Measurements from ENCODE around the gene FCRL6.

The FCRL6 gene

DNA sequence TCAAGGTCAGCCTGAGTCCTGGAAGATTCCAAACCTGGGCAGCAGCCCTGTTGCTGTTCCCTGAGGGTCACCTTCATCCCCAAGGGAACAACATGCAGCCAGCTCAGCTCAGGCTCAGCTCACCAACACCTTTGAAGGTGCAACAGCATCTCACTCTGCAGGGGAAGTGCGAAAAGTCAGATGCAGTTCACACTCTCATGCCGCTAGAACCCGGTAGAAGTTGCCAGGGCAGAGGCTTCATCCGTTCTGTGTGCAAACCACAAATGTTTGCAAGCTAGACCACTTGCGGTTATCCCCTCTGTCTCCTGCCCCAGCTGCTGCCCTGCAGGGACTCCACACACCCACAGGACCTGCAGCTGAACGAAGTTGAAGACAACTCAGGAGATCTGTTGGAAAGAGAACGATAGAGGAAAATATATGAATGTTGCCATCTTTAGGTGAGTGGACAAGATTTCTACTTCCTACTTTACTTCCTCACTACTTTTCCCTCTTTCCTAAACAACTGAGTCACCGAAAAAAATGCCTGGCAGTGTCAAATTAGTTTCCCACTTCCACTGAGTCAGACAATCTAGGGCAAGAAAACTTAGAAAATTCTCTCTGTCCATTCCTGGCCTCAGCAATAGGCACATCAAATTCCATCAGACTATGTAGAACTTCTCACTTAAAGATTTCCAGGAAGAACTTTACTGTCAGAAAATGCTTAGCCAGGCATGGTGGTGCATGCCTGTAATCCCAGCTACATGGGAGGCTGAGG lies 1.8 kb upstream of the FCRL6 start:
- DNase-seq = no peak

DNA sequence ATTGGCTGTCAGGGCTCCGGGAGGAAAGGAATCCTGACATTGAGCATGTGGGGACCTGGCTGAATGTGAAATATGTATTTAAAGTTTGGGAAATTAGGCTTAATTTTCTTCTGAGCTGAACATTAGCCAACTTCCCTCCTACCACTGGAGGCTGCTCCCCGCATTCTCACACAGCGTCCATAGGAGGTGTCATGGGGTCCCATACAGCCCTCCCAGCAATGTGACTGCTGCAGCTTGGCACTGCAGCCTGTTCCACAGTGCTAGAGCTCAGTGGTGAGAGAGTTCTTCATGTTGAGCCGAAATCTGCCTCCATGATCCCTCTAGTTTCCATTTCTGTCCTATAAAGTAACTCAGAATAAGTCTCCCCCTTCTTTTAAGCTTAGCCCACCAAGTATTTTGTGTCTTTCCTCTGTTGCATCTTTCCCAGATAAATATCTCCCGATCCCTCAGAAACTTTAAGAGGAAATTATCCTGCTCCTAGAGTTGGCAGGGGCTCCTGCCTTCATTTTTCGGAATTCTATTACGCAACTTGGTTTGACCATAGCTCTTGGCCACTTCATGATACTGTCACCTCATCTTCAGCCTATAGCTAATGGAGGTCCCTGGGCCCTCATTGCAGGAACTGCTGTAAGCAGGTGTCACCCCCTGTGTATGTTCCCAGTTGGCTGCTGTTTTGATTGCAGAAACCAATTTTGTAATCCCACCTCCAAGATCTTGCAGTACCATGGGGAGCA lies 2.0 kb downstream of the FCRL6 start:
- no peak for DNase-seq

DNA sequence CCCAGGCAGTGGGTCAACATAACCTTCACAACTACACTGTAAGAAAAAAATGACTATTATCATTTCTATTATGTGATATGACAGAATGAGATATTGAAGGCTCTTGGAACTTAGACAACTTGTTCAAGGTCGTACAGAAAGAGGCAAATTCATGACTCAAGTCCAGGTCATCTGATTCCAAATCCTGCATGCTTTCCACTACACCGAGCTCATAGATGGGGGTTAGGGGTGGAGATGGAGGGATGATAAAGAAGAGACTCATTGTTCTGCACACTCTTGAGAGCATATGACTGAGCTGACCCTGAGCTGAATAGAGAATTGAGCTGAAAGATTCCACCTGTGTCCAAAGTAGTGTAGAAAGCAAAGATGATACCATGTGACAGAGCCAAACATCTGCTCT lies 2.8 kb downstream of the FCRL6 start:
- DNase-seq = no peak

- DNase-seq = no peak
Measured at GRCh38 chr1:159815926-159816325, 13.8 kb downstream of the FCRL6 start.

DNA sequence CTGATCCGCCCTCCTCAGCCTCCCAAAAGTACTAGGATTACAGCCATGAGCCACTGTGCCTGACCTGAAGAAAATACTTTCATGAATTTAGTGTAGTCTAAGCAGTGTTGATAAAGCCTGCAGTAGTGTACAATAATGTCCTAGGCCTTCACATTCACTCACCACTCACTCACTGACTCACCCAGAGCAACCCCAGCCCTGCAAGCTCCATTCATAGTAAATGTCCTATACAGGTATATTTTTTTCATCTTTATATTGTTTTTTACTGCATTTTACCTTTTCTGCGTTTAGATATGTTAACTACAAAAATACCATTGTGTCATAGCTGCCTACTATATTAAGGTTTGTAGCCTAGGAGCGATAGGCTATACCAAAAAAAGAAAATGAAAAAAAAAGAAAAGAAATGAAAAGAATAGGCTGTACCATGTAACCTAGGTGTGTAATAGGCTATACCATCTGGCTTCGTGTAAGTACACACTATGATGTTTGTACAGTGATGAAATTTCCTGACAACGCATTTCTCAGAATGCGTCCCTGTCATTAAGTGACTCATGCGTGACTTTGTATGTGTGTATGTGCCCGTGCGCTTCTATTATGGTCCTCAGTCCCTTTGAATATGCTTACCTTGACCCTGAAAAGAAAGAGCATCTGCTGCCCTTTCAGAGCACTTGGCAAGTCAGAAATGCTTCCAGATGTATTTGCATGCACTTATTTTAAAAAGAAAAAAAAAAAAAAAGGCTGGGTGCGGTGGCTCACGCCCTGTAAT lies 15.3 kb downstream of the FCRL6 start:
- no peak for DNase-seq

- no peak for DNase-seq
Measured at GRCh38 chr1:159821171-159821867, 19.2 kb downstream of the FCRL6 start.

- peak; percentile 84 for DNase-seq
Measured at GRCh38 chr1:159823406-159823805, 21.2 kb downstream of the FCRL6 start.

GRCh38 chr1:159825564-159825963 lies 23.4 kb downstream of the FCRL6 start:
- no peak for DNase-seq

- no peak for DNase-seq
Measured at GRCh38 chr1:159826441-159827101, 24.4 kb downstream of the FCRL6 start, which contains the start of gene SLAMF8. Gene SLAMF8, plus strand, starts transcription at chr1:159826873. Its CDS starts 26 bp downstream, at chr1:159826899.

- DNase-seq = no peak
Measured at GRCh38 chr1:159827102-159827490, 24.9 kb downstream of the FCRL6 start.

GRCh38 chr1:159827549-159827948 lies 25.4 kb downstream of the FCRL6 start:
- DNase-seq = no peak

DNA sequence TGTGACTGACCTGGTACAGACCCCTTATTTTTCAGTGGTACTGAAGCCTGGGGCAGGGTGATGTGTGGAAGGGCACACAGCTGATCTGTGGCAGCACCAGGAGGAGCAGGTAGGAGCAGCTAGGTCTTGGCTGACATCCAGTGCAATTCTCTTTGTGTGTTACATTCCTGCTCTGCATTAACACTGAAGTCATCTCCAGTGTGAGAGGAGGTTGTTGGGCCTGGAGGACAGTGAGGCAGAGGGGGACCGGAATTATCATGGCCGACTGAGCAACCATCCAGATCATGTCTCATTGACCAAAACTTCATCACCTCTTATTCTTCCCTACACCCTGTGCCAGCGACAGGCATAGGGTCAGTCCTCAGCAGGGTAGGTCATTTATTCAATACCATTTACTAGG lies 26.0 kb downstream of the FCRL6 start:
- no peak for DNase-seq

GRCh38 chr1:159828581-159829272 lies 26.6 kb downstream of the FCRL6 start:
- no peak for DNase-seq

DNA sequence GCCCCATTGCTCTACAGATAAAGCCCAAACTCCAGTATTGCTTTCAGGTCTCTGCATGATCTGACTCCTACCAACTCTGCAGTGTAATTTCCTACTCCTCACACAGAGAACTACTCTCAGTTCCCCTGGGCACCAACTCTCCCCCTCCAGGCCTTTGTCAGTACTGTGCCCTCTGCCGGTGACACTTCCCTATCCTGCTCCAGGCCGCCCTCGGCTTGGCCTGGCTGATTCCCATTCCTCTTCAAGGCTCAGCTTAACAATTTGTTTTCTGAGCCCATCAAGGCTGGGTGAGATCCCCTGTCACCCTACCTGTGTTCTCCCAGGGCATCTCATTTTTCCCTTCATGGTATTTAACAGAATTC lies 27.1 kb downstream of the FCRL6 start:
- DNase-seq = no peak

DNA sequence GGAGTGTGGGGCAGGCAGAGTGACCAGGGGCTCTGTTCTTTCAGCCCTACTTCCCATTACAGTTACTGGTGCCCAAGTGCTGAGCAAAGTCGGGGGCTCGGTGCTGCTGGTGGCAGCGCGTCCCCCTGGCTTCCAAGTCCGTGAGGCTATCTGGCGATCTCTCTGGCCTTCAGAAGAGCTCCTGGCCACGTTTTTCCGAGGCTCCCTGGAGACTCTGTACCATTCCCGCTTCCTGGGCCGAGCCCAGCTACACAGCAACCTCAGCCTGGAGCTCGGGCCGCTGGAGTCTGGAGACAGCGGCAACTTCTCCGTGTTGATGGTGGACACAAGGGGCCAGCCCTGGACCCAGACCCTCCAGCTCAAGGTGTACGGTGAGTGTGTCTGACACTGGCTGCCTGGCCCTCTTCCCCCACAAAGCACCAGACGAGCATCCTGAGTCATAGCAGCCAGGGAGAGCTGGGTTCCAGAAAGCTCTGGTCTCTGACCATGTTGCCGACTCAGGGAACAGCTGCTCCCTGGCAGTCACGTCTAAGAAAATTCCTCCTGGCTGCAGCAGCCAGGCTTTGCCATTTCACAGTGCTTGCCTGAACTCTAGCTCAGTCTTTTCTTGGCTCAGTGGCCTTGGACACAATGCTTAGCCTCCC lies 27.8 kb downstream of the FCRL6 start:
- DNase-seq = no peak

DNA sequence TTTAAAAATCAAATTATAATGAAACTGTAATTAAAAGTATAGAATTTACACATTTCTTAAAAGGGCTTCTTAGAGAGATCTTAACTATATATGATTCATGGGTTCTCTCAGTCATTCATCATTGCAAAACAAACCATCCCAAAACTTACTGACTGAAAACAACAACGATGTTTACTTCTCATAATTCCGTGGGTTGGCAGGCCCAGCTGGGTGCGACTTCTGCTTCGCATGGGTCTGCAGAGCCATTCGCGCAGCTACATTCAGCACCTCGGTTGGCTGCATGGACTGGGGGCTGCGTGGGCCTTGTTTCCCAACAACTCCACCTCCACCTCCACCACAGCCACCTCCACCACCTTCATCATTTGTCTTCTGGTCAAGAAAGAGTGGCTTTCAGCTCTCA lies 28.6 kb downstream of the FCRL6 start:
- DNase-seq = no peak

DNA sequence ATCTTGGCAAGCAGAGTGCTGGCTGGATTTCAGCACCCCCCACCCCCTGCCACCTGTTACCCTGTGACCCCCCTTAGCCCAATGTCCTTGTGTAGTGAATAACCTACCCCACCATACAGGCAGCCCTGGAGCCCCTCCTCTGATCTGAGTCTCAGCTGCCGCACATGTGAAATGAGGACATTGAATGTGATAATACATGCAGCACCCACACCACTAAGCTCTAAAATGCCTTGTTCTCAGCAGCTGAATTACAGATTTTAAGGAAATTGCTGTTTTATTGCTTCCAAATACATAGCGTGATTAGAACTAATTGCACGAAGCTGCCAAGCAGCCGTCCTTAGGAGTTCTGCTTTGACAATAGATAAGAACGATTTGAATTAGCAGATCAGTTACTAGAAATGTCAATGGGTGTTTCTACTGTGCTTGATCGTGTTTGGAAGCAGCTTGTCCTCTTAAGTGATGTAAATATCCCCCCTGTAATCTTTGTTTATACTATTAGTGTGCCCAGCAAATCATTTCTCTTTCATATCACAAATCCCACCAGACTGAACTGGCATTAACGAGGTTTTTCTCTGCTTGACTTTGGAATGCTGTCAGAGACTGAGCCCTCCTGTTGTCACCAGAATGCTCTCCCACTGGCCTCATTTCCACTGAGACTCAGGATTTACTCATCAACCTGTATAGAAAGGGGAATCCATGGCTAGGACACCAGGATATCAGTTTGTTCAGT lies 29.4 kb downstream of the FCRL6 start:
- DNase-seq = no peak

DNA sequence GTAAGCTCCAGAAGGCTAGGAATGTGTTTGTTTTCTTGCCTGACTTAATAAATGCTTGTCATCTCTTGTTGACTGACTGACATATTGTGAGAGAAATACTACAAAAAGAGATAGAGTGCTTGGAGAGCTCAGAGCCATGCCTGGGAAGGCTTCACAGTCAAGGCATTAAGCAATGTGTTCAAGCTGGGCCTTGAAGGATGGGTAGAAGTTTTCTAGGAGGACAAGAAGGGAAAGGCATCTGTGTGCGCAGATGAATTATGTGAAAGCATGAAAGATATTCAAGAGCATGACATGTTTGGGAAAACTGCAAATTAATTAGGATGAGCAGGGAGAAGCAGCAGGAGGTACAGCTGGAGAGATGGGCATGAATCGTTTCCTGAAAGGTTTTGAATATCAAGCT lies 30.1 kb downstream of the FCRL6 start:
- DNase-seq = no peak

DNA sequence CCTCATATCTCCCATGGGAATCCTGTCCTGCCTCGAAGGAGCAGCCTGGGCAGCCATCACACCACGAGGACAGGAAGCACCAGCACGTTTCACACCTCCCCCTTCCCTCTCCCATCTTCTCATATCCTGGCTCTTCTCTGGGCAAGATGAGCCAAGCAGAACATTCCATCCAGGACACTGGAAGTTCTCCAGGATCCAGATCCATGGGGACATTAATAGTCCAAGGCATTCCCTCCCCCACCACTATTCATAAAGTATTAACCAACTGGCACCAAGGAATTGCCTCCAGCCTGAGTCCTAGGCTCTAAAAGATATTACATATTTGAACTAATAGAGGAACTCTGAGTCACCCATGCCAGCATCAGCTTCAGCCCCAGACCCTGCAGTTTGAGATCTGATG lies 33.2 kb downstream of the FCRL6 start:
- no peak for DNase-seq

GRCh38 chr1:159835862-159836525 lies 33.8 kb downstream of the FCRL6 start:
- no peak for DNase-seq
